GM23338 (cell line): ENCODE data around the gene OR2F1. TPM values are rescaled to one million over a fixed set of nuclear protein-coding genes. Genes with fewer than 3 reads are reported as not detected.

Source experiments
- ATAC-seq: fragments of 200-7000 bp; cut with Tn5 transposase; 3 replicates; pipeline ENCODE4 v1.9.1; 2020
- DNase-seq: peaks from one replicate; pipeline ENCODE4 v3.0.0-alpha.2; 2015; ENCODE audit warnings: low spot score
- H2AFZ ChIP-seq: fragments of 200-600 bp; sonication (generic); 2 replicates; pipeline ENCODE4 v1.8.0; 2016; ENCODE audit warnings: antibody characterized with exemption, mild to moderate bottlenecking, moderate library complexity
- H3F3A ChIP-seq: fragments of 200-600 bp; sonication (generic); replicated peaks from 2 replicates; pipeline ENCODE4 v1.8.0; 2017; ENCODE audit warnings: antibody characterized with exemption, mixed run types, low read depth
- H3K27ac ChIP-seq: fragments of 200-600 bp; sonication (generic); 2 replicates; pipeline ENCODE4 v1.6.1; 2016; ENCODE audit warnings: low read depth
- H3K27me3 ChIP-seq: fragments of 200-600 bp; sonication (generic); 2 replicates; pipeline ENCODE4 v1.8.0; 2016; ENCODE audit warnings: mild to moderate bottlenecking, mixed run types, moderate library complexity; ENCODE audit not compliant: insufficient read depth
- H3K36me3 ChIP-seq: fragments of 200-600 bp; sonication (generic); 2 replicates; pipeline ENCODE4 v1.8.0; 2016; ENCODE audit warnings: mild to moderate bottlenecking; ENCODE audit not compliant: insufficient read depth
- H3K4me1 ChIP-seq: fragments of 200-600 bp; sonication (generic); 2 replicates; pipeline ENCODE4 v1.8.0; 2016; ENCODE audit warnings: mild to moderate bottlenecking, moderate library complexity; ENCODE audit not compliant: insufficient read depth
- H3K4me2 ChIP-seq: fragments of 200-600 bp; sonication (generic); 2 replicates; pipeline ENCODE4 v1.7.1; 2017; ENCODE audit warnings: mixed run types
- H3K4me3 ChIP-seq: fragments of 200-600 bp; sonication (generic); 2 replicates; pipeline ENCODE4 v1.6.1; 2016; ENCODE audit warnings: mixed run types
- H3K79me2 ChIP-seq: fragments of 200-600 bp; sonication (generic); replicated peaks from 2 replicates; pipeline ENCODE4 v1.8.0; 2017; ENCODE audit warnings: mild to moderate bottlenecking; ENCODE audit not compliant: insufficient read depth
- H3K9me2 ChIP-seq: fragments of 200-600 bp; sonication (generic); 2 replicates; pipeline ENCODE4 v1.8.0; 2017; ENCODE audit not compliant: insufficient read depth
- H4K20me1 ChIP-seq: fragments of 200-600 bp; sonication (generic); replicated peaks from 2 replicates; pipeline ENCODE4 v1.8.0; 2017; ENCODE audit warnings: mild to moderate bottlenecking; ENCODE audit not compliant: insufficient read depth
- H3K27ac Mint-ChIP-seq: 2 replicates; pipeline ENCODE4 v1.8.0; 2020; ENCODE audit warnings: inconsistent platforms, mild to moderate bottlenecking, moderate library complexity, mixed read lengths
- H3K27me3 Mint-ChIP-seq: 3 replicates; pipeline ENCODE4 v1.8.0; 2022; ENCODE audit warnings: low read depth, mild to moderate bottlenecking, moderate library complexity, mixed read lengths, inconsistent platforms; ENCODE audit not compliant: insufficient read depth, poor library complexity
- H3K36me3 Mint-ChIP-seq: 3 replicates; pipeline ENCODE4 v1.8.0; 2021; ENCODE audit warnings: low read depth, mild to moderate bottlenecking, inconsistent platforms, moderate library complexity, mixed read lengths
- H3K4me1 Mint-ChIP-seq: 3 replicates; pipeline ENCODE4 v1.8.0; 2020; ENCODE audit warnings: mild to moderate bottlenecking, inconsistent platforms, mixed read lengths
- H3K4me3 Mint-ChIP-seq: 3 replicates; pipeline ENCODE4 v1.8.0; 2021; ENCODE audit warnings: moderate library complexity, mild to moderate bottlenecking, inconsistent platforms, mixed read lengths
- H3K9me3 Mint-ChIP-seq: 3 replicates; pipeline ENCODE4 v1.8.0; 2020; ENCODE audit warnings: moderate library complexity, mild to moderate bottlenecking, inconsistent platforms, mixed read lengths
- CREB1 ChIP-seq: fragments of 250-450 bp; sonication (Bioruptor Pico); IDR thresholded peaks from 2 replicates; pipeline ENCODE4 v1.5.0; 2020; ENCODE audit warnings: low read depth, mild to moderate bottlenecking, moderate library complexity
- CTCF ChIP-seq, 2 experiments: fragments of 200-600 bp in 1 of 2; sonication (generic) in 1 of 2; conservative IDR thresholded peaks; 2 replicates each; pipeline versions ENCODE4 v1.5.1 to v1.6.1; 2016 to 2017; ENCODE audit warnings: antibody characterized with exemption in 2 of 2, low read depth in 2 of 2, mild to moderate bottlenecking in 2 of 2, moderate library complexity in 1 of 2
- ETS1 ChIP-seq: IDR thresholded peaks from 2 replicates; pipeline ENCODE4 v1.6.1; 2016; ENCODE audit warnings: antibody characterized with exemption
- EZH2phosphoT487 ChIP-seq: fragments of 200-600 bp; sonication (generic); IDR thresholded peaks from one replicate; pipeline ENCODE4 v1.8.1; 2018; ENCODE audit warnings: antibody characterized with exemption; ENCODE audit not compliant: unreplicated experiment
- JUNB ChIP-seq: IDR thresholded peaks from one replicate; pipeline ENCODE4 v1.6.1; 2016; ENCODE audit warnings: antibody characterized with exemption; ENCODE audit not compliant: unreplicated experiment
- POLR2AphosphoS5 ChIP-seq: IDR thresholded peaks from 2 replicates; pipeline ENCODE4 v1.6.1; 2016; ENCODE audit warnings: antibody characterized with exemption, low read depth
- STAT1 ChIP-seq: IDR thresholded peaks from one replicate; pipeline ENCODE4 v1.6.1; 2016; ENCODE audit warnings: antibody characterized with exemption; ENCODE audit not compliant: unreplicated experiment
- ZNF114 ChIP-seq: fragments of 250-450 bp; sonication (Bioruptor Pico); IDR thresholded peaks from 2 replicates; pipeline ENCODE4 v1.5.0; 2020; ENCODE audit warnings: mild to moderate bottlenecking, moderate library complexity
- ZNF331 ChIP-seq: fragments of 250-450 bp; sonication (Bioruptor Pico); IDR thresholded peaks from 2 replicates; pipeline ENCODE4 v1.5.0; 2020; ENCODE audit warnings: low read depth, mild to moderate bottlenecking, moderate library complexity
- ZNF462 ChIP-seq: fragments of 250-450 bp; sonication (Bioruptor Pico); IDR thresholded peaks from 2 replicates; pipeline ENCODE4 v1.5.0; 2020; ENCODE audit warnings: mild to moderate bottlenecking, moderate library complexity
- polyA plus RNA-seq: library from polyadenylated mRNA; unstranded; fragments of >200 nt; fragmentation: Nextera tagmentation; extraction: Ambion mirVana; gene quantifications from 2 replicates; pipeline ENCODE4 v1.2.1, GENCODE V29; 2016
- total RNA-seq: library from RNA; depleted of rRNA; stranded (reverse); fragments of >200 nt; shearing (Covaris generic); gene quantifications from 2 replicates; pipeline ENCODE4 v1.2.3, GENCODE V29; 2014

Gene OR2F1
- total and polyA plus RNA-seq, 2 experiments from 2014 or later: not detected

DNA sequence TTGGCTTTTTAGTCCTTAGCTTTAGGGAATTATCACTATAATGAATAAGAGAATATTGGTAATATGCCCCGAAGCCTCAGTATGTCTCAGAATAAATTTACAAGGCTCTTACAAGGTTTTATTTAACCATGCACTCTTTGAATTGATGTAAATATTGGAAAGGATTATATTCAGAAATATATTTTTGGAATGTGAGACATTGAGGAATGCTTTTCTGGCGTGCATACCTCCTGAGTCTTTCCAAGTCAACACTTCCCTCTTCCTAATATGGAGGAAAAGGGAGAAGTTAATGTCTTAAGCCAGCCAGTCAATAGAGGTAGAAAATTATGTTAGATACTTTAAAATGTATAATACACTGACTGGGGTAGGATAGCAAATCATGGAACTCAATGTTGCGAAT lies 1.2 kb upstream of the OR2F1 start:
- Histone ChIP-seq H3K9me2 (peaks cover 5% of the 10 kb centered on the region), H3K79me2 (no peaks in the 10 kb centered on the region), H3K4me1 (peaks cover 3% of the 10 kb centered on the region; the same call in 1 of the 2 replicates), H2AFZ (peak overlapping the region; percentile 15; the same call in 1 of the 2 replicates), H3F3A (no peaks in the 10 kb centered on the region), H3K4me2 (no peak overlapping the region), H3K27ac (no peak overlapping the region), H3K36me3 (no peaks in the 10 kb centered on the region), H3K4me3 (no peak overlapping the region), H3K27me3 (no peaks in the 10 kb centered on the region), H4K20me1 (no peaks in the 10 kb centered on the region)
- Mint-ChIP-seq H3K36me3 (no peaks in the 10 kb centered on the region), H3K27ac (no peak overlapping the region), H3K4me3 (no peak overlapping the region), H3K27me3 (no peaks in the 10 kb centered on the region), H3K4me1 (peaks cover 11% of the 10 kb centered on the region), H3K9me3 (no peaks in the 10 kb centered on the region; the same call in 2 of the 3 replicates)
- ATAC-seq: no peak
- DNase-seq: no peak
- no peak for TF ChIP-seq JUNB
- TF ChIP-seq STAT1: no peak
- TF ChIP-seq CTCF (conservative IDR thresholded peaks at IDR 0.05; ENCODE audit: low read depth in 2 of 2): no peak
- TF ChIP-seq CREB1: no peak

DNA sequence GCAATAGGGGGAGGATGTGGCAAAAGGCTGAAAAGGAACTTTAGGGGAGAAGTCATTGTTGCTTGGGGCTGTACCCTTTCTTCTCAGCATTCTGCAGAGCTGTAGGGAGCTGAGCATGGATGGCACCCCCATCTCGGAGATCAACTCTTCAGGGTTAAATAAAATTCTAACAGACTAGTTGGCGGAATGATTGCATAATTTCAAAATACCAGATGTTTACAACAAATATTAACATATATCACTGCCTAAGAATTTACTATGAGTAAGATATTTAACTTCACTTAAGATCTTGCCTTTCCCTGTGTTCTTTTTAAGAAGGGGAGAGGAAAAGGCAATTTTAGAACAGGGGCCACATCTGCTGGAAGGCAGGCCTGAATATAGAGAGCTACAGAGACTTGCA lies 509 bp upstream of the OR2F1 start:
- H3K27ac ChIP-seq: no peak overlapping the region
- TF ChIP-seq EZH2phosphoT487: no peak
- no peak for TF ChIP-seq ZNF462 (CRISPR knock-in tag)
- TF ChIP-seq ETS1: no peak
- no peak for TF ChIP-seq ZNF331 (CRISPR knock-in tag)
- no peak for TF ChIP-seq CTCF (conservative IDR thresholded peaks at IDR 0.05; ENCODE audit: low read depth in 2 of 2)
- no peak for TF ChIP-seq CREB1
- TF ChIP-seq STAT1: no peak
- TF ChIP-seq JUNB: no peak
- no peak for TF ChIP-seq POLR2AphosphoS5
- no peak for TF ChIP-seq ZNF114 (CRISPR knock-in tag)

More for the DNA sequence above, 509 bp upstream of the OR2F1 start:
- Histone ChIP-seq H3K27me3 (no peaks in the 10 kb centered on the region), H3K36me3 (no peaks in the 10 kb centered on the region), H4K20me1 (no peaks in the 10 kb centered on the region), H3K4me3 (no peak overlapping the region), H3K4me1 (peaks cover 3% of the 10 kb centered on the region; the same call in 1 of the 2 replicates), H3K4me2 (no peak overlapping the region), H3K79me2 (no peaks in the 10 kb centered on the region), H2AFZ (peak overlapping the region; percentile 3; the same call in 1 of the 2 replicates), H3F3A (no peaks in the 10 kb centered on the region), H3K9me2 (peaks cover 5% of the 10 kb centered on the region)
- no peak for ATAC-seq
- H3K27me3 Mint-ChIP-seq: no peaks in the 10 kb centered on the region
- no peak for DNase-seq
- no peaks in the 10 kb centered on the region for H3K36me3 Mint-ChIP-seq
- H3K4me1 Mint-ChIP-seq: peaks cover 16% of the 10 kb centered on the region
- no peaks in the 10 kb centered on the region; the same call in 2 of the 3 replicates for H3K9me3 Mint-ChIP-seq
- H3K27ac Mint-ChIP-seq: no peak overlapping the region
- H3K4me3 Mint-ChIP-seq: no peak overlapping the region
